ENCODE measurements around the gene IL17REL. TPM values are rescaled to one million over a fixed set of nuclear protein-coding genes. Genes with fewer than 3 reads are reported as not detected.
A peak's percentile ranks its signal among the peaks of the same experiment; 100 is the strongest.

Gene IL17REL
- total RNA-seq, 4 donors from 2014 or later: 0.12 to 0.26 TPM; not detected in 2

- peak; percentile 73 to 85 for TF ChIP-seq POLR2A (IDR thresholded peaks at IDR 0.05)
- TF ChIP-seq CTCF (IDR thresholded peaks at IDR 0.05): no peak
- DNase-seq: peak; percentile 92 to 96
- Histone ChIP-seq H3K36me3 (no peaks in the 10 kb centered on the region), H3K27ac (peak overlapping the region; percentile 93 to 95), H3K4me1 (peaks cover 10 to 43% of the 10 kb centered on the region in 2 donors), H3K9me3 (no peaks in the 10 kb centered on the region), H3K27me3 (no peaks in the 10 kb centered on the region), H3K4me3 (peak overlapping the region; percentile 46 to 50)
- intact Hi-C loops (cut with DNase I; ENCODE audit: low total_unique reads): loop anchor here (5.0 kb wide), 1 partner anchor 33 kb away; no protein-coding TSS in a partner anchor
Observed at GRCh38 chr22:49970528-49971231, 41.9 kb downstream of the IL17REL start.

GRCh38 chr22:49969751-49970527 lies 42.6 kb downstream of the IL17REL start:
- peak; percentile 24 to 27 for DNase-seq
- Histone ChIP-seq H3K4me1 (peaks cover 10 to 45% of the 10 kb centered on the region in 2 donors), H3K27me3 (no peaks in the 10 kb centered on the region), H3K9me3 (no peaks in the 10 kb centered on the region), H3K4me3 (no peak overlapping the region), H3K36me3 (no peaks in the 10 kb centered on the region), H3K27ac (peak overlapping the region; percentile 93 to 95)
- no peak for TF ChIP-seq POLR2A (IDR thresholded peaks at IDR 0.05)
- TF ChIP-seq CTCF (IDR thresholded peaks at IDR 0.05): no peak
- intact Hi-C loops (cut with DNase I; ENCODE audit: low total_unique reads): loop anchor here (5.0 kb wide), 1 partner anchor 33 kb away; no protein-coding TSS in a partner anchor

- intact Hi-C loops (cut with DNase I; ENCODE audit: low total_unique reads): no loop called here
- peak overlapping the region; percentile 93 to 95 for H3K27ac ChIP-seq
- DNase-seq: peak; percentile 27 to 28
Observed at GRCh38 chr22:49968831-49969661, 43.5 kb downstream of the IL17REL start.

GRCh38 chr22:49968313-49968830 lies 44.2 kb downstream of the IL17REL start:
- no peaks in the 10 kb centered on the region for H3K27me3 ChIP-seq
- H3K36me3 ChIP-seq: no peaks in the 10 kb centered on the region
- H3K9me3 ChIP-seq: no peaks in the 10 kb centered on the region
- peaks cover 10 to 56% of the 10 kb centered on the region in 2 donors for H3K4me1 ChIP-seq
- no peak overlapping the region for H3K4me3 ChIP-seq
- DNase-seq: peak in 1 of 2 donors; percentile 24
- TF ChIP-seq CTCF (IDR thresholded peaks at IDR 0.05) (no peak), POLR2A (IDR thresholded peaks at IDR 0.05) (no peak)
- peak overlapping the region; percentile 93 to 95 for H3K27ac ChIP-seq
- intact Hi-C loops (cut with DNase I; ENCODE audit: low total_unique reads): no loop called here

More at GRCh38 chr22:49968831-49969661, 43.5 kb downstream of the IL17REL start:
- no peaks in the 10 kb centered on the region for H3K9me3 ChIP-seq
- no peaks in the 10 kb centered on the region for H3K36me3 ChIP-seq
- no peak for TF ChIP-seq POLR2A (IDR thresholded peaks at IDR 0.05)
- H3K4me1 ChIP-seq: peaks cover 10 to 50% of the 10 kb centered on the region in 2 donors
- H3K4me3 ChIP-seq: no peak overlapping the region
- H3K27me3 ChIP-seq: no peaks in the 10 kb centered on the region

- H3K27ac ChIP-seq: peak overlapping the region; percentile 93 to 95
- H3K9me3 ChIP-seq: no peaks in the 10 kb centered on the region
- H3K4me1 ChIP-seq: peaks cover 10 to 62% of the 10 kb centered on the region in 2 donors
- DNase-seq: peak; percentile 53 to 61
- intact Hi-C loops (cut with DNase I; ENCODE audit: low total_unique reads): no loop called here
- no peaks in the 10 kb centered on the region for H3K36me3 ChIP-seq
- no peaks in the 10 kb centered on the region for H3K27me3 ChIP-seq
- TF ChIP-seq POLR2A (IDR thresholded peaks at IDR 0.05) (no peak), CTCF (IDR thresholded peaks at IDR 0.05) (no peak)
- H3K4me3 ChIP-seq: peak overlapping the region in 1 of 2 donors; percentile 7
Observed at GRCh38 chr22:49967706-49968208, 44.8 kb downstream of the IL17REL start.
